K562 (cell line): ENCODE measurements around the gene KIF6. TPM values are rescaled to one million over a fixed set of nuclear protein-coding genes. Genes with fewer than 3 reads are reported as not detected.

Experiments
- ATAC-seq: fragments of 200-7000 bp; cut with Tn5 transposase; 3 replicates; pipeline ENCODE4 v1.9.1; 2020; ENCODE audit warnings: moderate library complexity
- BruUV-seq: library from RNA; stranded (reverse); fragments of 400-500 nt; replicated peaks from 2 replicates; lab custom pipeline; 2021; lab: Mats Ljungman, UMichigan
- CTCF ChIA-PET: fragments of 300-600 bp; formaldehyde crosslinking; extraction: SDS; loops from one replicate; lab custom pipeline; 2021; ENCODE audit warnings: low intra/inter-chr PET ratio; lab: Yijun Ruan, JAX
- POLR2A ChIA-PET: fragments of 300-600, 350-650 bp; sonication (Branson Sonifier 250); formaldehyde crosslinking; extraction: SDS; loops from one replicate; lab custom pipeline; 2021; ENCODE audit warnings: antibody characterized with exemption, inconsistent platforms; lab: Yijun Ruan, JAX
- DNase-seq, 4 experiments: peaks; one replicate each; pipeline versions ENCODE4 v3.0.0 to v3.0.0-alpha.2; 2011 to 2018; ENCODE audit warnings: low spot score in 3 of 4, mixed read lengths in 3 of 4; ENCODE audit errors: extremely low read depth in 1 of 4
- FAIRE-seq: peaks from 2 replicates; lab custom pipeline; 2011; peaks lifted over from hg19 to GRCh38; lab: Jason Lieb, UNC
- H2AFZ ChIP-seq: 2 replicates; pipeline ENCODE4 v1.6.0; 2011; ENCODE audit warnings: low read depth, low read length, control low read depth, inconsistent platforms
- H3K27ac ChIP-seq: fragments of 200-600 bp; 3 replicates; pipeline ENCODE4 v1.8.0; 2011; ENCODE audit warnings: low read depth, mild to moderate bottlenecking, control low read depth, inconsistent platforms, low read length, moderate library complexity, mixed read lengths; ENCODE audit errors: extremely low read depth
- H3K27me3 ChIP-seq, 2 experiments: fragments of 300-600 bp in 1 of 2; 2 replicates in 1 of 2; 3 replicates in 1 of 2; pipeline versions ENCODE4 v1.6.0 to v1.8.0; 2011; ENCODE audit warnings: inconsistent platforms in 2 of 2, low read length in 2 of 2, mild to moderate bottlenecking in 1 of 2, mixed read lengths in 1 of 2, moderate library complexity in 1 of 2; ENCODE audit not compliant: control insufficient read depth in 2 of 2, insufficient read depth in 2 of 2
- H3K36me3 ChIP-seq: fragments of 300-600 bp; 3 replicates; pipeline ENCODE4 v1.8.0; 2011; ENCODE audit warnings: mild to moderate bottlenecking, low read length, inconsistent platforms; ENCODE audit not compliant: control insufficient read depth, insufficient read depth
- H3K4me1 ChIP-seq, 2 experiments: fragments of 200-600 bp in 1 of 2; replicated peaks in 1 of 2; 2 replicates in 1 of 2; 3 replicates in 1 of 2; pipeline versions ENCODE4 v1.5.1 to v1.8.0; 2011; ENCODE audit warnings: inconsistent platforms in 2 of 2, low read length in 2 of 2, mild to moderate bottlenecking in 1 of 2, mixed read lengths in 1 of 2, moderate library complexity in 1 of 2; ENCODE audit not compliant: control insufficient read depth in 2 of 2, insufficient read depth in 2 of 2
- H3K4me2 ChIP-seq: 2 replicates; pipeline ENCODE4 v1.6.1; 2011; ENCODE audit warnings: low read length, control low read depth, inconsistent platforms, mixed read lengths; ENCODE audit not compliant: insufficient read depth
- H3K4me3 ChIP-seq: fragments of 200-600 bp; sonication (generic), shearing (Covaris generic); 2 replicates; pipeline ENCODE4 v1.5.1; 2016; ENCODE audit warnings: control low read depth, inconsistent platforms
- H3K79me2 ChIP-seq: fragments of 200-600 bp; 3 replicates; pipeline ENCODE4 v1.8.0; 2011; ENCODE audit warnings: low read length, inconsistent platforms; ENCODE audit not compliant: control insufficient read depth, insufficient read depth
- H3K9ac ChIP-seq, 2 experiments: 2 replicates each; pipeline versions ENCODE4 v1.6.0 to v1.6.1; 2011; ENCODE audit warnings: low read depth in 2 of 2, low read length in 2 of 2, control low read depth in 1 of 2, inconsistent platforms in 1 of 2, mild to moderate bottlenecking in 1 of 2, mixed read lengths in 1 of 2; ENCODE audit not compliant: insufficient read depth in 1 of 2
- H3K9me1 ChIP-seq: one replicate; pipeline ENCODE4 v1.6.0; 2011; ENCODE audit warnings: inconsistent platforms, mild to moderate bottlenecking, low read length, moderate library complexity; ENCODE audit not compliant: control insufficient read depth, insufficient read depth
- H3K9me3 ChIP-seq: replicated peaks from 2 replicates; pipeline ENCODE4 v1.5.1; 2011; ENCODE audit warnings: low read depth, low read length, inconsistent platforms; ENCODE audit not compliant: control insufficient read depth, insufficient read depth
- H4K20me1 ChIP-seq: replicated peaks from 2 replicates; pipeline ENCODE4 v1.6.1; 2011; ENCODE audit warnings: low read length, inconsistent platforms, mixed read lengths; ENCODE audit not compliant: control insufficient read depth, insufficient read depth
- ATF7 ChIP-seq: fragments of 450-650 bp; IDR thresholded peaks from 2 replicates; pipeline ENCODE4 v1.7.1; 2014; ENCODE audit warnings: mild to moderate bottlenecking, moderate library complexity
- BACH1 ChIP-seq: fragments of 200-800 bp; sonication (Bioruptor generic); IDR thresholded peaks from 2 replicates; pipeline ENCODE4 v1.6.1; 2016; ENCODE audit warnings: missing genetic modification characterization, missing compliant biosample characterization
- BCOR ChIP-seq: fragments of 450-650 bp; IDR thresholded peaks from 2 replicates; pipeline ENCODE4 v1.6.1; 2016
- CEBPB ChIP-seq: fragments of 450-650 bp; IDR thresholded peaks from 2 replicates; pipeline ENCODE4 v1.6.1; 2016; ENCODE audit warnings: missing genetic modification characterization, missing compliant biosample characterization
- CEBPG ChIP-seq, 3 experiments: fragments of 200-800 bp in 1 of 3; sonication (Bioruptor generic) in 1 of 3; sonication (generic) in 1 of 3; formaldehyde crosslinking in 1 of 3; IDR thresholded peaks in 2 of 3; conservative IDR thresholded peaks in 1 of 3; 2 replicates each; pipeline versions ENCODE4 v1.6.1 to v1.8.0; 2016 to 2022; ENCODE audit warnings: missing compliant biosample characterization in 2 of 3, missing genetic modification characterization in 2 of 3, mild to moderate bottlenecking in 1 of 3, missing genetic modification reagents in 1 of 3
- CREM ChIP-seq: IDR thresholded peaks from 2 replicates; pipeline ENCODE4 v1.6.1; 2014; ENCODE audit warnings: antibody characterized with exemption, low read depth
- CTBP1 ChIP-seq: fragments of 450-650 bp; IDR thresholded peaks from 2 replicates; pipeline ENCODE4 v1.6.1; 2016; ENCODE audit warnings: borderline replicate concordance
- ERF ChIP-seq: fragments of 450-650 bp; formaldehyde crosslinking; IDR thresholded peaks from 2 replicates; pipeline ENCODE4 v1.4.0; 2020; ENCODE audit warnings: mild to moderate bottlenecking, mixed read lengths
- ETV5 ChIP-seq: sonication (generic); formaldehyde crosslinking; IDR thresholded peaks from 2 replicates; pipeline ENCODE4 v1.4.0; 2020; ENCODE audit warnings: low read depth, mild to moderate bottlenecking, missing genetic modification reagents
- MAZ ChIP-seq, 2 experiments: fragments of 450-650 bp in 1 of 2; sonication (generic) in 1 of 2; formaldehyde crosslinking; IDR thresholded peaks in 1 of 2; conservative IDR thresholded peaks in 1 of 2; 2 replicates each; pipeline versions ENCODE4 v1.4.0 to v1.5.0; 2020; ENCODE audit warnings: mild to moderate bottlenecking in 1 of 2, missing genetic modification reagents in 1 of 2
- MEF2A ChIP-seq: IDR thresholded peaks from 2 replicates; pipeline ENCODE4 v1.6.1; 2011; ENCODE audit warnings: low read depth, mild to moderate bottlenecking, low read length, moderate library complexity; ENCODE audit not compliant: control insufficient read depth
- MYNN ChIP-seq, 2 experiments: sonication (generic); formaldehyde crosslinking in 1 of 2; IDR thresholded peaks; 2 replicates each; pipeline versions ENCODE4 v1.5.0 to v1.6.1; 2016 to 2020; ENCODE audit warnings: antibody characterized with exemption in 1 of 2, missing genetic modification reagents in 1 of 2
- NONO ChIP-seq, 2 experiments: fragments of 200-400 bp in 1 of 2; fragments of 450-650 bp in 1 of 2; formaldehyde crosslinking in 1 of 2; IDR thresholded peaks; 2 replicates each; pipeline ENCODE4 v1.6.1; 2017; ENCODE audit warnings: low read depth in 2 of 2, mild to moderate bottlenecking in 2 of 2, moderate library complexity in 2 of 2, low read length in 1 of 2
- NRF1 ChIP-seq, 2 experiments: fragments of 450-650 bp; IDR thresholded peaks in 1 of 2; conservative IDR thresholded peaks in 1 of 2; 2 replicates each; pipeline ENCODE4 v1.6.1; 2014; ENCODE audit warnings: mild to moderate bottlenecking in 2 of 2
- RB1 ChIP-seq: fragments of 450-650 bp; IDR thresholded peaks from 2 replicates; pipeline ENCODE4 v1.6.1; 2017; ENCODE audit warnings: low read depth, mild to moderate bottlenecking
- SMC3 ChIP-seq: conservative IDR thresholded peaks from 2 replicates; pipeline ENCODE4 v1.6.1; 2011; ENCODE audit warnings: low read depth, low read length, improper control_type of control experiment; ENCODE audit not compliant: insufficient read depth
- STAG1 ChIP-seq: sonication (generic); formaldehyde crosslinking; IDR thresholded peaks from 2 replicates; pipeline ENCODE4 v1.5.0; 2020; ENCODE audit warnings: missing genetic modification reagents, borderline replicate concordance
- YY1 ChIP-seq, 3 experiments: IDR thresholded peaks; 2 replicates each; pipeline ENCODE4 v1.6.1; 2011; ENCODE audit warnings: low read length in 2 of 3, mild to moderate bottlenecking in 2 of 3, moderate library complexity in 2 of 3, borderline replicate concordance in 1 of 3, control low read depth in 1 of 3, low read depth in 1 of 3; ENCODE audit not compliant: insufficient read depth in 3 of 3, insufficient replicate concordance in 2 of 3, control insufficient read depth in 1 of 3, insufficient read length in 1 of 3; ENCODE audit errors: extremely low read depth in 1 of 3
- ZNF24 ChIP-seq: fragments of 450-650 bp; IDR thresholded peaks from 2 replicates; pipeline ENCODE4 v1.6.1; 2016
- ZNF586 ChIP-seq: fragments of 450-650 bp; formaldehyde crosslinking; conservative IDR thresholded peaks from 2 replicates; pipeline ENCODE4 v1.4.0; 2020; ENCODE audit warnings: mild to moderate bottlenecking, moderate library complexity
- WGBS: fragments of 100-300 bp; shearing (Covaris generic); methylation state at CpG from one replicate; pipeline ENCODE4 v1.1.6; 2016; ENCODE audit warnings: low coverage, mixed read lengths; ENCODE audit not compliant: insufficient coverage; ENCODE audit errors: missing lambda C conversion rate; 5-methylcytosine and 5-hydroxymethylcytosine counted together
- in situ Hi-C: fragments of 300-500 bp; cut with MboI; formaldehyde crosslinking; loops from 4 replicates; pipeline ENCODE4 v1.15.0; 2018; ENCODE audit warnings: inconsistent platforms, mixed read lengths
- intact Hi-C: fragments of 100-400 bp; cut with micrococcal nuclease; formaldehyde crosslinking; loops from 2 replicates; pipeline ENCODE4 v1.14.2; 2022
- polyA plus RNA-seq, 8 experiments: library from polyadenylated mRNA; depleted of rRNA in 4 of 8; stranded (reverse) in 5 of 8; unstranded in 3 of 8; fragments of >200 nt; fragmentation: Nextera tagmentation in 2 of 8; fragmentation: Illumina TruSeq in 1 of 8; extraction: Ambion mirVana in 2 of 8; extraction: Trizol in 1 of 8; gene quantifications; 2 replicates each; pipeline versions ENCODE4 v1.2.1 to v1.2.3, GENCODE V29; 2011 to 2014; ENCODE audit warnings: inconsistent platforms in 1 of 8, missing spikeins in 1 of 8
- total RNA-seq, 7 experiments: library from RNA; depleted of rRNA in 6 of 7; stranded (reverse); fragments of >200 nt in 6 of 7; fragmentation: Illumina TruSeq in 2 of 7; extraction: Trizol in 2 of 7; gene quantifications; 2 replicates each; pipeline versions ENCODE4 v1.2.1 to v1.2.3, GENCODE V29; 2011 to 2021; ENCODE audit warnings: low replicate concordance in 1 of 7

The KIF6 gene
- total and polyA plus RNA-seq, 9 of the 15 experiments (the other 6 are each of a cell fraction or from before 2014, with no cell fraction given) = not detected

DNA sequence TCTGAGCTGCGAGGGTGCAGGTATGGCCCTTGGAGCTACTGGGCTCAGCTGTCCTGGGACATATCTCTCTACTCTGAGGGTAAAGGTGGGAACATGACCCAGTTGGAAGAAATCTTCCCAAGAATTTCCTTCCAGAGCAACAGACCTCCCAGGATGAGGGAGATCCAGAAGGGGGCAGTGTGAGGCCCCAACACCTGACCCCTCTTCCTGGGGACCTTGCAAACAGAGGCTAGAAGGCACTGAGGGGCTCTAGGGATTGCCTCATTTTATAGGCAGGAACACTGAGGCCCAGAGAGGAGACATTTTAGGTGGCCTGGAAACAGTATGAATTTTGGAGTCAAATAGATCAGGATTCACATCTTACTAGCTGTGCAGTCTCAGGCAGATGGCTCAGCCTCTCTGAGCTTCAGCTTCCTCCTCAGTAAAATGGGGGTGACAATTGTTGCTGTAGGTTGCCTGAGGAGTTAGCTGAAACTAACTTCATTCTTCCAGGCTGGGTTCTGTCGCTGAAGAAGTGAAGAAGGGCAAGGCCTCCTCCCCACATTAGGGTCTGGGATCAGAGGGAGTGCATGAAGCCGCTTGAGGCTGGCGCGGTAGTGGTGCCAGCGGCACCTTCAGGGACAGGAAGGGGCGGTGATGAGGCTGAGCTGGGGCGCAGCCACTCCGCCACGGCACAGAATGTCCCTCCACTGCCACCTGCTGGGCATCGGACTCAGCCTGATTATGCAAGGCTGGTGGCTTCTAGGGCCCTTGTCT, 422.4 kb downstream of the KIF6 start:
- intact Hi-C loops (loop anchor here (1.0 to 5.0 kb wide), 3 partner anchors 137 to 330 kb away; no protein-coding TSS in a partner anchor), in situ Hi-C loops (loop anchor here (5.0 kb wide), 2 partner anchors 136 to 431 kb away; no protein-coding TSS in a partner anchor)
- Histone ChIP-seq H4K20me1 (peaks cover 13% of the 10 kb centered on the region; the same call in 1 of the 2 replicates), H3K4me2 (peak overlapping the region; percentile 60), H3K9ac (peak overlapping the region in 1 of 2 experiments; percentile 36; a peak in 1 of 4 replicates), H3K9me3 (no peaks in the 10 kb centered on the region), H3K27ac (no peak overlapping the region), H3K79me2 (no peaks in the 10 kb centered on the region), H3K27me3 (peaks cover 27 to 66% of the 10 kb centered on the region in 2 experiments), H2AFZ (peak overlapping the region; percentile 66; the same call in 1 of the 2 replicates), H3K4me1 (peaks cover 0 to 13% of the 10 kb centered on the region in 2 experiments; a peak in 3 of 5 replicates), H3K36me3 (no peaks in the 10 kb centered on the region), H3K4me3 (no peak overlapping the region), H3K9me1 (peaks cover 7% of the 10 kb centered on the region)
- ChIA-PET POLR2A (interaction anchor here (0.8 to 1.7 kb wide), 6 partner anchors 9 to 151 kb away, joined by 3 to 6 read pairs (median 4); no protein-coding TSS in a partner anchor), CTCF (interaction anchor here (0.5 to 4.0 kb wide), 8 partner anchors 73 to 330 kb away, joined by 3 to 84 read pairs (median 4); partner anchors contain the start of gene KCNK5)
- peak; percentile 95 for FAIRE-seq
- peak; percentile 89 to 94 (median 92) for DNase-seq
- BruUV-seq = no TSS peak
- 0% methylated on average over 11 of the region's 11 CpGs for WGBS
- ATAC-seq = peak; percentile 95
- TF ChIP-seq CEBPB (tag) (peak; percentile 93), SMC3 (peak; percentile 100), ATF7 (0 out of 2 replicates have a peak, but pooled peaks have one; percentile 38), ETV5 (peak; percentile 76), NRF1 (conservative IDR thresholded peaks at IDR 0.05 in 1 of 2, IDR thresholded peaks at IDR 0.05 in 1 of 2) (peak in 1 of 2 experiments; percentile 19; a peak in 1 of 4 replicates), YY1 (IDR thresholded peaks at IDR 0.05; ENCODE audit: borderline replicate concordance in 1 of 3, control insufficient read depth in 1 of 3, extremely low read depth in 1 of 3, insufficient read depth in 3 of 3, insufficient read length in 1 of 3, insufficient replicate concordance in 2 of 3, low read depth in 1 of 3, low read length in 2 of 3) (peak in 1 of 3 experiments; percentile 22), BACH1 (tag) (no peak), MYNN (IDR thresholded peaks at IDR 0.05) (peak; percentile 60; the same call in 1 of the 2 replicates), MYNN (CRISPR knock-in tag; IDR thresholded peaks at IDR 0.05) (no peak), BCOR (peak; percentile 81), ZNF24 (0 out of 2 replicates have a peak, but pooled peaks have one; percentile 28), CREM (peak; percentile 51; the same call in 1 of the 2 replicates), ERF (CRISPR knock-in tag) (no peak), RB1 (peak; percentile 78), NONO (IDR thresholded peaks at IDR 0.05; ENCODE audit: low read depth in 2 of 2, low read length in 1 of 2) (0 out of 4 replicates have a peak, but pooled peaks of 1 of the 2 experiments have one; percentile 57), ZNF586 (CRISPR knock-in tag) (no peak), STAG1 (CRISPR knock-in tag) (peak; percentile 99), MAZ (CRISPR knock-in tag; conservative IDR thresholded peaks at IDR 0.05 in 1 of 2, IDR thresholded peaks at IDR 0.05 in 1 of 2) (peak in 1 of 2 experiments; percentile 61; a peak in 3 of 4 replicates), MEF2A (no peak), CTBP1 (0 out of 2 replicates have a peak, but pooled peaks have one; percentile 45), CEBPG (CRISPR knock-in tag; IDR thresholded peaks at IDR 0.05) (peak; percentile 80), CEBPG (tag; conservative IDR thresholded peaks at IDR 0.05 in 1 of 2, IDR thresholded peaks at IDR 0.05 in 1 of 2) (peak; percentile 54 to 92; a peak in 3 of 4 replicates)
